SH-SY5Y (cell line): ENCODE measurements around the gene SMIM14.

Experiments
- GATA2 ChIP-seq: IDR thresholded peaks from 2 replicates; pipeline ENCODE4 v1.6.1; 2011; ENCODE audit warnings: mild to moderate bottlenecking, low read depth, low read length
- GATA3 ChIP-seq: IDR thresholded peaks from 2 replicates; pipeline ENCODE4 v1.6.1; 2011; ENCODE audit warnings: low read depth, mild to moderate bottlenecking, low read length, moderate library complexity

GRCh38 chr4:39687014-39687413, 48.3 kb upstream of the SMIM14 start:
- TF ChIP-seq GATA2 (no peak), GATA3 (no peak)
